H1 (cell line): ENCODE measurements around the gene CD3D. TPM values are rescaled to one million over a fixed set of nuclear protein-coding genes. Genes with fewer than 3 reads are reported as not detected.

Source experiments
- CTCF ChIP-seq, 3 experiments: IDR thresholded peaks; 1 replicate in 2 of 3; 2 replicates in 1 of 3; pipeline versions ENCODE4 v1.5.1 to v1.6.1; 2011; ENCODE audit warnings: low read length in 3 of 3, mild to moderate bottlenecking in 3 of 3, inconsistent platforms in 2 of 3, low read depth in 1 of 3, moderate library complexity in 1 of 3; ENCODE audit not compliant: insufficient read depth in 1 of 3; ENCODE audit errors: control extremely low read depth in 1 of 3
- EGR1 ChIP-seq: IDR thresholded peaks from 2 replicates; pipeline ENCODE4 v1.6.1; 2011; ENCODE audit warnings: low read depth, low read length, borderline replicate concordance
- SIRT6 ChIP-seq: IDR thresholded peaks from one replicate; pipeline ENCODE4 v1.7.1; 2012; ENCODE audit warnings: low read length, inconsistent platforms
- SRF ChIP-seq: IDR thresholded peaks from 2 replicates; pipeline ENCODE4 v1.6.1; 2011; ENCODE audit warnings: mild to moderate bottlenecking, low read depth, low read length, moderate library complexity
- TAF7 ChIP-seq: optimal IDR thresholded peaks from 2 replicates; pipeline ENCODE3; 2011; ENCODE audit warnings: low read depth, mild to moderate bottlenecking, inconsistent platforms, low read length, moderate library complexity, borderline replicate concordance
- USF2 ChIP-seq: IDR thresholded peaks from 2 replicates; pipeline ENCODE4 v1.6.1; 2011; ENCODE audit warnings: low read length, improper control_type of control experiment
- ZNF274 ChIP-seq: IDR thresholded peaks from 2 replicates; pipeline ENCODE4 v1.7.0; 2012; ENCODE audit warnings: low read length, borderline replicate concordance; ENCODE audit errors: extremely low read depth
- polyA plus RNA-seq, 7 experiments: library from polyadenylated mRNA; depleted of rRNA in 3 of 7; stranded (reverse) in 5 of 7; unstranded in 2 of 7; fragments of >200 nt in 5 of 7; fragments of 200-250 nt in 2 of 7; gene quantifications; 1 replicate in 5 of 7; 2 replicates in 1 of 7; 4 replicates in 1 of 7; pipeline versions ENCODE4 v1.2.1 to v1.2.3, GENCODE V29; 2011 to 2013; ENCODE audit warnings: missing spikeins in 2 of 7, mixed read lengths in 2 of 7
- total RNA-seq: library from RNA; stranded (reverse); fragmentation: NEBNext Ultra II Directional; extraction: Animal tissue kit (Norgen Biotek cat#: 25700); gene quantifications from 2 replicates; pipeline ENCODE4 v1.2.1, GENCODE V29; 2021

CD3D gene
- total and polyA plus RNA-seq, 2 of the 8 experiments (the other 6 are each of a cell fraction or from before 2014, with no cell fraction given) = not detected

DNA sequence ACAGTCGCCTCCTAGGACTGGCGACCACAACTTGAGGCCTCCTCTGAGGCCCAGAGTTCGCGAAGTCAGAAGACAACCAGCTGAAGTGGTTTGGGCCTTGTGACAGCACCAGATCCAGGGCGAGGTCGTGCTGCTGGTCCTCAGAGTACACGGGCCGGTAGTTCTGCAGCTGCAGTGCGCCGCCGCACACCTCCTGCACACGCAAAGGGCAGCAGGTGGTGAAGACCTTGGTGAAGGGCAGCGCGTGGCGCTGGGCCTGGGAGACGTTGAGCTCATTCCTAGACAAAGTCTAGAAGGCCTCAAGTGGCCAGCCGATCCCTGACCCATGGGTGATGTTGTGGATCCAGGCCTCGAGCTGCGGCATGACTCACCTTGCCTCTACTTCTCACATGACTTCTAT, 19.8 kb downstream of the CD3D start (continued):
- no peak for TF ChIP-seq SRF
- TF ChIP-seq TAF7 = no peak
- no peak for TF ChIP-seq ZNF274
- no peak for TF ChIP-seq CTCF (IDR thresholded peaks at IDR 0.05; ENCODE audit: control extremely low read depth in 1 of 3, insufficient read depth in 1 of 3, low read depth in 1 of 3, low read length in 3 of 3)
- TF ChIP-seq SIRT6 = no peak
- no peak for TF ChIP-seq EGR1
- no peak for TF ChIP-seq USF2
